Measurements from ENCODE around the gene CCDC33.
"Not testable (repeated sequence)": the region's sequence is repeated elsewhere in the genome, so short reads cannot be mapped to it uniquely, and the experiment has no call there.

Gene CCDC33

GRCh38 chr15:74338676-74339075, 102.5 kb downstream of the CCDC33 start:
- no peak for DNase-seq

- DNase-seq = no peak
These were observed 103.2 kb downstream of the CCDC33 start for GRCh38 chr15:74339371-74339770.

- no peak for DNase-seq
These were observed 104.0 kb downstream of the CCDC33 start for GRCh38 chr15:74340150-74340549.

GRCh38 chr15:74343127-74343796, 107.1 kb downstream of the CCDC33 start:
- no peak for DNase-seq

GRCh38 chr15:74343797-74344127, 107.6 kb downstream of the CCDC33 start:
- no peak for DNase-seq

- DNase-seq = no peak
These were observed 108.9 kb downstream of the CCDC33 start for GRCh38 chr15:74345051-74345450.

GRCh38 chr15:74347757-74348250, 111.7 kb downstream of the CCDC33 start:
- no peak for DNase-seq

- DNase-seq = no peak
These were observed 113.2 kb downstream of the CCDC33 start for GRCh38 chr15:74349241-74349778.

- DNase-seq = no peak
These were observed 114.5 kb downstream of the CCDC33 start for GRCh38 chr15:74350295-74351275.

- no peak for DNase-seq
These were observed 115.5 kb downstream of the CCDC33 start for GRCh38 chr15:74351670-74352069.

- DNase-seq = no peak
These were observed 116.3 kb downstream of the CCDC33 start for GRCh38 chr15:74352393-74352910.

- DNase-seq = not testable (repeated sequence)
These were observed 117.9 kb downstream of the CCDC33 start for GRCh38 chr15:74353992-74354391.

- not testable (repeated sequence) for DNase-seq
These were observed 119.9 kb downstream of the CCDC33 start for GRCh38 chr15:74356050-74356449.

GRCh38 chr15:74357514-74357913, 121.4 kb downstream of the CCDC33 start:
- DNase-seq = not testable (repeated sequence)

GRCh38 chr15:74359376-74359775, 123.2 kb downstream of the CCDC33 start:
- not testable (repeated sequence) for DNase-seq

GRCh38 chr15:74360855-74361254, 124.7 kb downstream of the CCDC33 start:
- not testable (repeated sequence) for DNase-seq

GRCh38 chr15:74362482-74362881, 126.4 kb downstream of the CCDC33 start:
- DNase-seq = no peak

- no peak for DNase-seq
These were observed 128.9 kb downstream of the CCDC33 start for GRCh38 chr15:74364936-74365597.

- peak; percentile 7 for DNase-seq
These were observed 129.7 kb downstream of the CCDC33 start for GRCh38 chr15:74365598-74366445.

GRCh38 chr15:74367296-74367854, 131.2 kb downstream of the CCDC33 start, which contains the start of gene CYP11A1:
TSS of gene CYP11A1 (minus strand) at chr15:74367646. CDS start at chr15:74367585, 61 bp downstream.
- no peak for DNase-seq

- DNase-seq = no peak
These were observed 132.0 kb downstream of the CCDC33 start for GRCh38 chr15:74368121-74368520.

Data from activated CD4-positive, alpha-beta T cell treated with anti-CD3 and anti-CD28 coated beads, Interleukin-10, Interleukin-2, amounts not matched to agents 100 ng/mL and 50 ng/mL, durations not matched to agents 16 hours and 8 hours (primary cell).